Keratinocyte (primary cell): Measurements from ENCODE around the gene LHPP. TPM values are rescaled to one million over a fixed set of nuclear protein-coding genes. Genes with fewer than 3 reads are reported as not detected.

ENCODE experiments used
- DNase-seq: peaks from one replicate; pipeline ENCODE4 v3.0.0-alpha.2; 2011; ENCODE audit warnings: low read depth, missing footprints, low spot score
- FAIRE-seq: peaks from 2 replicates; lab custom pipeline; 2011; peaks lifted over from hg19 to GRCh38; lab: Jason Lieb, UNC
- H2AFZ ChIP-seq: 2 replicates; pipeline ENCODE4 v1.6.0; 2012; ENCODE audit warnings: low read length, control low read depth, inconsistent platforms; ENCODE audit not compliant: control insufficient read depth
- H3K27ac ChIP-seq: 2 replicates; pipeline ENCODE4 v1.5.1; 2011; ENCODE audit warnings: low read length; ENCODE audit not compliant: control insufficient read depth, insufficient read depth
- H3K27me3 ChIP-seq: 3 replicates; pipeline ENCODE4 v1.6.0; 2011; ENCODE audit warnings: low read length; ENCODE audit not compliant: control insufficient read depth, insufficient read depth; ENCODE audit errors: extremely low read depth
- H3K36me3 ChIP-seq, 2 experiments: 2 replicates in 1 of 2; 3 replicates in 1 of 2; pipeline ENCODE4 v1.5.1; 2011; ENCODE audit warnings: low read length in 2 of 2, mild to moderate bottlenecking in 1 of 2; ENCODE audit not compliant: control insufficient read depth in 2 of 2, insufficient read depth in 2 of 2; ENCODE audit errors: extremely low read depth in 1 of 2
- H3K4me1 ChIP-seq: 3 replicates; pipeline ENCODE4 v1.5.1; 2011; ENCODE audit warnings: low read length; ENCODE audit not compliant: control insufficient read depth, insufficient read depth; ENCODE audit errors: extremely low read depth
- H3K4me2 ChIP-seq: 3 replicates; pipeline ENCODE4 v1.6.0; 2011; ENCODE audit warnings: low read depth, low read length; ENCODE audit not compliant: control insufficient read depth, insufficient read depth; ENCODE audit errors: extremely low read depth
- H3K4me3 ChIP-seq, 3 experiments: fragments of 200-600 bp in 1 of 3; sonication (generic) in 1 of 3; 2 replicates in 2 of 3; 3 replicates in 1 of 3; pipeline ENCODE4 v1.5.1; 2011 to 2016; ENCODE audit warnings: low read length in 3 of 3, mild to moderate bottlenecking in 3 of 3, control low read depth in 2 of 3, inconsistent platforms in 1 of 3, low read depth in 1 of 3, mixed read lengths in 1 of 3, mixed run types in 1 of 3, moderate library complexity in 1 of 3; ENCODE audit not compliant: control insufficient read depth in 2 of 3, insufficient read depth in 2 of 3; ENCODE audit errors: extremely low read depth in 1 of 3
- H3K79me2 ChIP-seq: 2 replicates; pipeline ENCODE4 v1.6.0; 2012; ENCODE audit warnings: low read length; ENCODE audit not compliant: control insufficient read depth, insufficient read depth
- H3K9ac ChIP-seq: 3 replicates; pipeline ENCODE4 v1.6.0; 2011; ENCODE audit warnings: low read length; ENCODE audit not compliant: control insufficient read depth, insufficient read depth; ENCODE audit errors: extremely low read depth
- H3K9me1 ChIP-seq: 3 replicates; pipeline ENCODE4 v1.6.0; 2011; ENCODE audit warnings: low read length; ENCODE audit not compliant: control insufficient read depth, insufficient read depth; ENCODE audit errors: extremely low read depth
- H3K9me3 ChIP-seq: 2 replicates; pipeline ENCODE4 v1.5.1; 2012; ENCODE audit warnings: low read depth, low read length; ENCODE audit not compliant: control insufficient read depth
- H4K20me1 ChIP-seq: 3 replicates; pipeline ENCODE4 v1.6.0; 2011; ENCODE audit warnings: low read length; ENCODE audit not compliant: control insufficient read depth, insufficient read depth; ENCODE audit errors: extremely low read depth
- EZH2 ChIP-seq: IDR thresholded peaks from one replicate; pipeline ENCODE4 v1.6.1; 2012; ENCODE audit warnings: inconsistent platforms, mild to moderate bottlenecking, low read length, moderate library complexity
- dilution Hi-C: fragments of 300-500 bp; cut with MboI; formaldehyde crosslinking; loops from one replicate; pipeline ENCODE4 v1.7.0; 2020; ENCODE audit warnings: low sequenced_read_pairs; ENCODE audit not compliant: extremely low pct_ligation_motif_present
- polyA plus RNA-seq, 5 experiments: library from polyadenylated mRNA; depleted of rRNA in 3 of 5; stranded (reverse) in 3 of 5; stranded (forward) in 1 of 5; unstranded in 1 of 5; fragments of >200 nt; gene quantifications; 1 replicate in 1 of 5; 2 replicates in 3 of 5; 3 replicates in 1 of 5; pipeline versions ENCODE4 v1.2.1 to v1.2.3, GENCODE V29; 2011 to 2012; ENCODE audit warnings: missing spikeins in 2 of 5, low read depth in 1 of 5, low replicate concordance in 1 of 5
- TF ChIP-seq, protein P1 (sequence below), 3 experiments: IDR thresholded peaks in 1 of 3; conservative IDR thresholded peaks in 1 of 3; optimal IDR thresholded peaks in 1 of 3; 2 replicates in 2 of 3; 3 replicates in 1 of 3; pipeline versions ENCODE3 to v1.5.1; 2011; ENCODE audit warnings: low read length in 3 of 3, mild to moderate bottlenecking in 3 of 3, moderate library complexity in 2 of 3, control low read depth in 1 of 3, inconsistent platforms in 1 of 3; ENCODE audit not compliant: insufficient read depth in 2 of 3; ENCODE audit errors: extremely low read depth in 1 of 3

The LHPP gene
- polyA plus RNA-seq, 1 donor (not counting 4 experiments of a cell fraction or from before 2014, with no cell fraction given), result 13.1 TPM

DNA sequence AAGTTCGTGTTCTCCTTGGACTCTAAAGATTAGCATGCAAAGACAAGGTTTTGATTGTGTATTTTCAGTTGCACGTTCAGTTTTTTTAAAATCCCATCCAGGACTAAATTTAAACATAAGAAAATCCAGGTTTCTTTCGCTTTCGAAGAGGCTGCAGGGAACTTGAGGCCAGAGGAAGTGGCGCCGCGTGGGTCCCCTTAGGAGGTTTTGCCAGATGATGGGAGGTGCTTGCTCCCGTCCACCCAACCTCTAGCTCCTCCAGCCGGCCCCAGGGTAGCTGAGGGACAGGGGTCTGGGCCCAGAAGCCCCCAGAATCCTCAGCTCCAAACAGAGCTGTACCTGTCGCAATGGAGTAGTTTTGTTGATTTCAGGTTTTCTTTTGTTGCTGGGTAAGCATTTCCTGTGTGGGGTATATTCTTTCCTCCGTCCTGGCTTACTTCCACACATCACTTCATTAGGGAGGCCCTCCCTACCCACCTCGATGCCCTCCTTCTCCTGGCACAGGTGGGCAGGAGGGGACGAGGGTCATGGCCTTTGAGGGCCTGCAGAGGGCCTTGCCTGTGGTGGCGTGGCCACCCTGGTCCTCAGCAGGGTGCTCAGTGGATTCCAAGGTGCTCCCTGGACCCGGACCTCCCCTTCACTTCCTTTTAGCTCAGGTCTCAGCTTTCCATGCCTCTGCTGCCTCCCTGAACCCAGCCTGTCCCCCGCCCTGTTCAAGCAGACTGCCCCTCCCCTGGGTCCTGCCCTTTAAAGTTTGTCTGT lies 32.6 kb downstream of the LHPP start:
- Histone ChIP-seq H4K20me1 (no peaks in the 10 kb centered on the region), H3K27me3 (no peaks in the 10 kb centered on the region), H3K9me1 (no peaks in the 10 kb centered on the region), H3K27ac (no peak overlapping the region), H2AFZ (no peak overlapping the region), H3K4me2 (no peak overlapping the region), H3K36me3 (peaks cover 0 to 12% of the 10 kb centered on the region in 2 experiments), H3K4me3 (no peak overlapping the region), H3K9me3 (no peaks in the 10 kb centered on the region), H3K9ac (no peak overlapping the region), H3K79me2 (no peaks in the 10 kb centered on the region), H3K4me1 (no peaks in the 10 kb centered on the region)
- dilution Hi-C loops, result no loop called here
- DNase-seq, result no peak
- FAIRE-seq, result no peak
- TF ChIP-seq, protein P1, sequence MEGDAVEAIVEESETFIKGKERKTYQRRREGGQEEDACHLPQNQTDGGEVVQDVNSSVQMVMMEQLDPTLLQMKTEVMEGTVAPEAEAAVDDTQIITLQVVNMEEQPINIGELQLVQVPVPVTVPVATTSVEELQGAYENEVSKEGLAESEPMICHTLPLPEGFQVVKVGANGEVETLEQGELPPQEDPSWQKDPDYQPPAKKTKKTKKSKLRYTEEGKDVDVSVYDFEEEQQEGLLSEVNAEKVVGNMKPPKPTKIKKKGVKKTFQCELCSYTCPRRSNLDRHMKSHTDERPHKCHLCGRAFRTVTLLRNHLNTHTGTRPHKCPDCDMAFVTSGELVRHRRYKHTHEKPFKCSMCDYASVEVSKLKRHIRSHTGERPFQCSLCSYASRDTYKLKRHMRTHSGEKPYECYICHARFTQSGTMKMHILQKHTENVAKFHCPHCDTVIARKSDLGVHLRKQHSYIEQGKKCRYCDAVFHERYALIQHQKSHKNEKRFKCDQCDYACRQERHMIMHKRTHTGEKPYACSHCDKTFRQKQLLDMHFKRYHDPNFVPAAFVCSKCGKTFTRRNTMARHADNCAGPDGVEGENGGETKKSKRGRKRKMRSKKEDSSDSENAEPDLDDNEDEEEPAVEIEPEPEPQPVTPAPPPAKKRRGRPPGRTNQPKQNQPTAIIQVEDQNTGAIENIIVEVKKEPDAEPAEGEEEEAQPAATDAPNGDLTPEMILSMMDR (optimal IDR thresholded peaks at IDR 0.05 in 1 of 3, IDR thresholded peaks at IDR 0.05 in 1 of 3, conservative IDR thresholded peaks at IDR 0.05 in 1 of 3; ENCODE audit: extremely low read depth in 1 of 3, insufficient read depth in 2 of 3, low read length in 3 of 3), result no peak

DNA sequence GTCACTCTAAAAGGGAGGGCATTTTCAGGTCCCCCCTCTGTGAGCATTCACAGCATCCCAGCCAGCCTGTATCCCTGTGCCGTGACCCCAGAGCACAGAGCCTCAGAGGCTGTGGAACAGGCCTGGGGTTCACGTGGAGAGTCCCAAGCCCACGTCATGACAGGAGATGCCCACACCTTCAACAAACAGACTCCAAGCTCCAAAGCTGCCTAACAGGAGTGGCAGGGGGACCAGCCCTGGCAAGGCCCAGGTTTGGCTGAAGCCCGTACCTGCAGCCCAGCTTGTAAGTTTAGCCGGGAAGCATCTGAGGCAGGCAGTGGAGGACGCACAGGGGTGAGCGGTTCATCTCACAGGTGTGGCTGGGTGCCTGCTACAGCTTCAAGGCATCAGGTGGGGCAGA lies 33.5 kb downstream of the LHPP start:
- Histone ChIP-seq H3K4me3 (no peak overlapping the region), H3K4me1 (no peaks in the 10 kb centered on the region), H3K9me1 (no peaks in the 10 kb centered on the region), H3K4me2 (no peak overlapping the region), H4K20me1 (no peaks in the 10 kb centered on the region), H3K9ac (no peak overlapping the region), H3K9me3 (no peaks in the 10 kb centered on the region), H3K79me2 (no peaks in the 10 kb centered on the region), H2AFZ (no peak overlapping the region), H3K36me3 (peaks cover 0 to 9% of the 10 kb centered on the region in 2 experiments), H3K27me3 (no peaks in the 10 kb centered on the region), H3K27ac (no peak overlapping the region)
- FAIRE-seq (no peak), DNase-seq (no peak)
- TF ChIP-seq EZH2, result no peak
- TF ChIP-seq, protein P1 (optimal IDR thresholded peaks at IDR 0.05 in 1 of 3, IDR thresholded peaks at IDR 0.05 in 1 of 3, conservative IDR thresholded peaks at IDR 0.05 in 1 of 3; ENCODE audit: extremely low read depth in 1 of 3, insufficient read depth in 2 of 3, low read length in 3 of 3), result no peak
- dilution Hi-C loops, result no loop called here
